GM12878 (cell line): ENCODE measurements around the gene CBX7. TPM values are rescaled to one million over a fixed set of nuclear protein-coding genes. Genes with fewer than 3 reads are reported as not detected.

Experiments used
- ATAC-seq: fragments of 200-7000 bp; cut with Tn5 transposase; 3 replicates; pipeline ENCODE4 v1.9.1; 2020; ENCODE audit warnings: mild to moderate bottlenecking, moderate library complexity
- BruUV-seq: library from RNA; stranded (reverse); fragments of 400-500 nt; replicated peaks from 2 replicates; lab custom pipeline; 2021; lab: Mats Ljungman, UMichigan
- CTCF ChIA-PET: fragments of 300-600 bp; sonication (Branson Sonifier 250); formaldehyde crosslinking; extraction: SDS; loops from one replicate; lab custom pipeline; 2021; ENCODE audit warnings: inconsistent platforms; lab: Yijun Ruan, JAX
- POLR2A ChIA-PET: fragments of 350-600 bp; formaldehyde crosslinking; extraction: SDS; loops from one replicate; lab custom pipeline; 2021; ENCODE audit warnings: inconsistent platforms; lab: Charles Lee
- RAD21 ChIA-PET: fragments of 300-600 bp; sonication (Branson Sonifier 250); formaldehyde crosslinking; loops from one replicate; lab custom pipeline; 2023; ENCODE audit warnings: antibody characterized with exemption; ENCODE audit not compliant: unreplicated experiment; lab: Charles Lee
- SMC1A ChIA-PET: fragments of 300-600 bp; sonication (Branson Sonifier 250); formaldehyde crosslinking; loops from one replicate; lab custom pipeline; 2023; ENCODE audit not compliant: unreplicated experiment, uncharacterized antibody; lab: Charles Lee
- DNase-seq: peaks from one replicate; pipeline ENCODE4 v3.0.0-alpha.2; 2011; ENCODE audit warnings: low read depth, low spot score
- FAIRE-seq: peaks from 3 replicates; lab custom pipeline; 2011; peaks lifted over from hg19 to GRCh38; lab: Jason Lieb, UNC
- H2AFZ ChIP-seq: 2 replicates; pipeline ENCODE4 v1.6.0; 2011; ENCODE audit warnings: low read depth, low read length, control low read depth; ENCODE audit not compliant: control insufficient read depth
- H3K27ac ChIP-seq: 2 replicates; pipeline ENCODE4 v1.5.1; 2011; ENCODE audit warnings: control low read depth; ENCODE audit not compliant: control insufficient read depth, insufficient read depth
- H3K27me3 ChIP-seq, 2 experiments: replicated peaks in 1 of 2; 2 replicates each; pipeline versions ENCODE4 v1.6.0 to v1.6.1; 2011; ENCODE audit warnings: low read length in 1 of 2; ENCODE audit not compliant: control insufficient read depth in 2 of 2, insufficient read depth in 2 of 2
- H3K36me3 ChIP-seq, 2 experiments: 2 replicates each; pipeline ENCODE4 v1.5.1; 2011; ENCODE audit warnings: low read length in 1 of 2; ENCODE audit not compliant: control insufficient read depth in 2 of 2, insufficient read depth in 2 of 2
- H3K4me1 ChIP-seq: 2 replicates; pipeline ENCODE4 v1.6.1; 2011; ENCODE audit warnings: mild to moderate bottlenecking, low read length, moderate library complexity, mixed read lengths; ENCODE audit not compliant: control insufficient read depth, insufficient read depth
- H3K4me2 ChIP-seq: 2 replicates; pipeline ENCODE4 v1.6.0; 2011; ENCODE audit warnings: control low read depth; ENCODE audit not compliant: control insufficient read depth, insufficient read depth
- H3K4me3 ChIP-seq: fragments of 200-600 bp; sonication (generic); 2 replicates; pipeline ENCODE4 v1.5.1; 2016
- H3K79me2 ChIP-seq: 2 replicates; pipeline ENCODE4 v1.6.0; 2011; ENCODE audit warnings: low read length; ENCODE audit not compliant: control insufficient read depth, insufficient read depth
- H3K9ac ChIP-seq: 2 replicates; pipeline ENCODE4 v1.8.0; 2011; ENCODE audit warnings: low read length, control low read depth, mixed read lengths; ENCODE audit not compliant: control insufficient read depth, insufficient read depth
- H3K9me3 ChIP-seq: replicated peaks from 3 replicates; pipeline ENCODE4 v1.5.1; 2011; ENCODE audit warnings: mild to moderate bottlenecking, low read length; ENCODE audit not compliant: control insufficient read depth, insufficient read depth
- H4K20me1 ChIP-seq: 2 replicates; pipeline ENCODE4 v1.6.0; 2011; ENCODE audit not compliant: control insufficient read depth, insufficient read depth
- BACH1 ChIP-seq: fragments of 450-650 bp; IDR thresholded peaks from 2 replicates; pipeline ENCODE4 v1.6.1; 2017; ENCODE audit warnings: mild to moderate bottlenecking, borderline replicate concordance
- BRCA1 ChIP-seq: IDR thresholded peaks from 2 replicates; pipeline ENCODE4 v1.6.1; 2011; ENCODE audit warnings: low read depth, low read length, improper control_type of control experiment
- CEBPZ ChIP-seq: fragments of 150-350 bp; IDR thresholded peaks from 2 replicates; pipeline ENCODE4 v1.6.1; 2016; ENCODE audit warnings: low read depth, low read length
- CHD1 ChIP-seq: IDR thresholded peaks from 2 replicates; pipeline ENCODE4 v1.6.1; 2012; ENCODE audit warnings: low read depth, low read length, improper control_type of control experiment
- ETV6 ChIP-seq, 2 experiments: fragments of 450-650 bp in 1 of 2; IDR thresholded peaks in 1 of 2; conservative IDR thresholded peaks in 1 of 2; 2 replicates each; pipeline ENCODE4 v1.6.1; 2014; ENCODE audit warnings: antibody characterized with exemption in 1 of 2, borderline replicate concordance in 1 of 2, low read depth in 1 of 2, mild to moderate bottlenecking in 1 of 2, moderate library complexity in 1 of 2
- EZH2 ChIP-seq: IDR thresholded peaks from 2 replicates; pipeline ENCODE4 v1.6.1; 2012; ENCODE audit warnings: low read depth, mild to moderate bottlenecking, control low read depth, inconsistent platforms, low read length, borderline replicate concordance; ENCODE audit not compliant: control insufficient read depth
- HDAC2 ChIP-seq: fragments of 200-600 bp; sonication (generic); IDR thresholded peaks from 2 replicates; pipeline ENCODE4 v1.6.1; 2017
- HDAC6 ChIP-seq: fragments of 200-600 bp; sonication (generic); IDR thresholded peaks from one replicate; pipeline ENCODE4 v1.8.0; 2017; ENCODE audit warnings: antibody characterized with exemption; ENCODE audit not compliant: unreplicated experiment
- HDGF ChIP-seq: fragments of 450-650 bp; IDR thresholded peaks from 2 replicates; pipeline ENCODE4 v1.6.1; 2016; ENCODE audit warnings: antibody characterized with exemption
- MYB ChIP-seq: fragments of 150-350 bp; IDR thresholded peaks from 2 replicates; pipeline ENCODE4 v1.6.1; 2014; ENCODE audit warnings: mild to moderate bottlenecking, low read depth, low read length, borderline replicate concordance
- NBN ChIP-seq: fragments of 450-650 bp; IDR thresholded peaks from 2 replicates; pipeline ENCODE4 v1.6.1; 2016
- RAD21 ChIP-seq: IDR thresholded peaks from 2 replicates; pipeline ENCODE4 v1.6.1; 2011; ENCODE audit warnings: mild to moderate bottlenecking, low read depth, low read length, moderate library complexity; ENCODE audit not compliant: insufficient read depth
- RAD51 ChIP-seq: fragments of 450-650 bp; IDR thresholded peaks from 2 replicates; pipeline ENCODE4 v1.6.1; 2016; ENCODE audit warnings: moderate library complexity, mild to moderate bottlenecking, inconsistent platforms
- RELA ChIP-seq: fragments of 450-650 bp; IDR thresholded peaks from 2 replicates; pipeline ENCODE4 v1.8.0; 2014; ENCODE audit warnings: borderline replicate concordance; ENCODE audit not compliant: partially characterized antibody
- SMARCA5 ChIP-seq: fragments of 450-650 bp; IDR thresholded peaks from 2 replicates; pipeline ENCODE4 v1.6.1; 2017; ENCODE audit warnings: mild to moderate bottlenecking
- TCF7 ChIP-seq: IDR thresholded peaks from 2 replicates; pipeline ENCODE4 v1.6.1; 2014; ENCODE audit warnings: antibody characterized with exemption, borderline replicate concordance
- WGBS: methylation state at CpG from one replicate; pipeline ENCODE4 v1.1.6; 2016; ENCODE audit warnings: low lambda C conversion rate; ENCODE audit not compliant: insufficient replicate concordance, insufficient coverage; ENCODE audit errors: missing lambda C conversion rate; 5-methylcytosine and 5-hydroxymethylcytosine counted together
- in situ Hi-C: fragments of 300-500 bp; cut with MboI; formaldehyde crosslinking; loops from 9 replicates; pipeline ENCODE4 v1.14.3; 2018; ENCODE audit warnings: mixed read lengths
- intact Hi-C: fragments of 100-400 bp; cut with micrococcal nuclease; formaldehyde crosslinking; loops from one replicate; pipeline ENCODE4 v1.14.2; 2022; ENCODE audit not compliant: unreplicated experiment
- polyA plus RNA-seq, 11 experiments: library from polyadenylated mRNA; depleted of rRNA in 4 of 11; unstranded in 6 of 11; stranded (reverse) in 5 of 11; fragments of >200 nt; fragmentation: Nextera tagmentation in 4 of 11; fragmentation: Illumina TruSeq in 1 of 11; extraction: Ambion mirVana in 4 of 11; extraction: Trizol in 1 of 11; gene quantifications; 1 replicate in 1 of 11; 2 replicates in 10 of 11; pipeline versions ENCODE4 v1.2.1 to v1.2.3, GENCODE V29; 2011 to 2016; ENCODE audit warnings: inconsistent platforms in 2 of 11, missing spikeins in 2 of 11, low read depth in 1 of 11
- total RNA-seq, 4 experiments: library from RNA; depleted of rRNA in 3 of 4; stranded (reverse); fragments of >200 nt in 3 of 4; fragmentation: Illumina TruSeq in 1 of 4; extraction: Trizol in 1 of 4; gene quantifications; 2 replicates each; pipeline versions ENCODE4 v1.2.1 to v1.2.3, GENCODE V29; 2013 to 2021
- TF ChIP-seq, protein P1 (sequence below): fragments of 450-650 bp; IDR thresholded peaks from 2 replicates; pipeline ENCODE4 v1.6.1; 2017; ENCODE audit warnings: mild to moderate bottlenecking, moderate library complexity
- TF ChIP-seq, protein P2 (sequence below): fragments of 450-650 bp; IDR thresholded peaks from 2 replicates; pipeline ENCODE4 v1.6.1; 2017; ENCODE audit warnings: low read depth, mild to moderate bottlenecking, moderate library complexity

CBX7 gene
- total and polyA plus RNA-seq, 10 of the 15 experiments (the other 5 are each of a cell fraction or from before 2014, with no cell fraction given): 0.18 to 17.2 (median 5.6) TPM

DNA sequence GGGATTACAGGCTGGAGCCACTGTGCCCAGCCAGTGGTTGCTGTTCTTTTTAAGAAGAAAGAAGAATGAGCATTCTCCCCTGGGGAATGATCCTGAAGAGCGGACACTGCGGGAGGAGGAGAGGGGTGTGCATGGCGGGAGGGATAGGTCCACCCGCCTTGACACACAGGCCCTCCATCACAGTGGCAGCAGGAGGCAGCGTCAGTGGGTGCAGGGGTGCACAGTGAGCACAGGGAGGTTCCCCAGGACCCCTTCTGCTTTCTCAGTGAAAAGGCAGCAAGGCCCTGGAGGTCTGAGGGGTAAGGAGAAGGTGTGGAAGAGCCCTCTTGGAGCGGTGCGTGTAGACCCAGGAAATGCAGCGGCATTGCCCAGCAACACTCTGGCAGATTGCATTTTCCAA is 28.9 kb upstream of the CBX7 start:
- SMC1A ChIA-PET: no interaction called here
- ATAC-seq (no peak), DNase-seq (no peak), FAIRE-seq (no peak)
- no peaks in the 10 kb centered on the region for H4K20me1 ChIP-seq
- in situ Hi-C loops: no loop called here
- intact Hi-C loops: no loop called here
- no peak overlapping the region for H2AFZ ChIP-seq
- BruUV-seq: no TSS peak
- H3K9ac ChIP-seq: no peak overlapping the region
- H3K9me3 ChIP-seq: no peaks in the 10 kb centered on the region; the same call in 2 of the 3 replicates
- POLR2A ChIA-PET: no interaction called here
- WGBS: 77% methylated on average over 8 of the region's 8 CpGs
- H3K4me3 ChIP-seq: no peak overlapping the region
- CTCF ChIA-PET: interaction anchor here (0.8 kb wide), 1 partner anchor 125 kb away, joined by 3 read pairs; no protein-coding TSS in a partner anchor
- H3K4me2 ChIP-seq: no peak overlapping the region
- no peaks in the 10 kb centered on the region for H3K36me3 ChIP-seq
- no peaks in the 10 kb centered on the region for H3K79me2 ChIP-seq
- no peak overlapping the region for H3K27ac ChIP-seq
- no peaks in the 10 kb centered on the region for H3K27me3 ChIP-seq
- no peaks in the 10 kb centered on the region for H3K4me1 ChIP-seq
- RAD21 ChIA-PET: no interaction called here
- TF ChIP-seq ETV6 (conservative IDR thresholded peaks at IDR 0.05 in 1 of 2, IDR thresholded peaks at IDR 0.05 in 1 of 2; ENCODE audit: borderline replicate concordance in 1 of 2, low read depth in 1 of 2): no peak
- no peak for TF ChIP-seq BRCA1
- TF ChIP-seq HDGF: no peak
- no peak for TF ChIP-seq SMARCA5
- TF ChIP-seq RELA: no peak
- TF ChIP-seq HDAC2: no peak
- no peak for TF ChIP-seq EZH2
- no peak for TF ChIP-seq RAD21
- TF ChIP-seq TCF7: no peak
- TF ChIP-seq, protein P1, sequence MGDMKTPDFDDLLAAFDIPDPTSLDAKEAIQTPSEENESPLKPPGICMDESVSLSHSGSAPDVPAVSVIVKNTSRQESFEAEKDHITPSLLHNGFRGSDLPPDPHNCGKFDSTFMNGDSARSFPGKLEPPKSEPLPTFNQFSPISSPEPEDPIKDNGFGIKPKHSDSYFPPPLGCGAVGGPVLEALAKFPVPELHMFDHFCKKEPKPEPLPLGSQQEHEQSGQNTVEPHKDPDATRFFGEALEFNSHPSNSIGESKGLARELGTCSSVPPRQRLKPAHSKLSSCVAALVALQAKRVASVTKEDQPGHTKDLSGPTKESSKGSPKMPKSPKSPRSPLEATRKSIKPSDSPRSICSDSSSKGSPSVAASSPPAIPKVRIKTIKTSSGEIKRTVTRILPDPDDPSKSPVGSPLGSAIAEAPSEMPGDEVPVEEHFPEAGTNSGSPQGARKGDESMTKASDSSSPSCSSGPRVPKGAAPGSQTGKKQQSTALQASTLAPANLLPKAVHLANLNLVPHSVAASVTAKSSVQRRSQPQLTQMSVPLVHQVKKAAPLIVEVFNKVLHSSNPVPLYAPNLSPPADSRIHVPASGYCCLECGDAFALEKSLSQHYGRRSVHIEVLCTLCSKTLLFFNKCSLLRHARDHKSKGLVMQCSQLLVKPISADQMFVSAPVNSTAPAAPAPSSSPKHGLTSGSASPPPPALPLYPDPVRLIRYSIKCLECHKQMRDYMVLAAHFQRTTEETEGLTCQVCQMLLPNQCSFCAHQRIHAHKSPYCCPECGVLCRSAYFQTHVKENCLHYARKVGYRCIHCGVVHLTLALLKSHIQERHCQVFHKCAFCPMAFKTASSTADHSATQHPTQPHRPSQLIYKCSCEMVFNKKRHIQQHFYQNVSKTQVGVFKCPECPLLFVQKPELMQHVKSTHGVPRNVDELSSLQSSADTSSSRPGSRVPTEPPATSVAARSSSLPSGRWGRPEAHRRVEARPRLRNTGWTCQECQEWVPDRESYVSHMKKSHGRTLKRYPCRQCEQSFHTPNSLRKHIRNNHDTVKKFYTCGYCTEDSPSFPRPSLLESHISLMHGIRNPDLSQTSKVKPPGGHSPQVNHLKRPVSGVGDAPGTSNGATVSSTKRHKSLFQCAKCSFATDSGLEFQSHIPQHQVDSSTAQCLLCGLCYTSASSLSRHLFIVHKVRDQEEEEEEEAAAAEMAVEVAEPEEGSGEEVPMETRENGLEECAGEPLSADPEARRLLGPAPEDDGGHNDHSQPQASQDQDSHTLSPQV: no peak
- no peak for TF ChIP-seq CEBPZ
- TF ChIP-seq MYB: no peak
- TF ChIP-seq RAD51: no peak
- TF ChIP-seq NBN: no peak
- TF ChIP-seq HDAC6: no peak
- no peak for TF ChIP-seq BACH1
- TF ChIP-seq CHD1: no peak
- TF ChIP-seq, protein P2, sequence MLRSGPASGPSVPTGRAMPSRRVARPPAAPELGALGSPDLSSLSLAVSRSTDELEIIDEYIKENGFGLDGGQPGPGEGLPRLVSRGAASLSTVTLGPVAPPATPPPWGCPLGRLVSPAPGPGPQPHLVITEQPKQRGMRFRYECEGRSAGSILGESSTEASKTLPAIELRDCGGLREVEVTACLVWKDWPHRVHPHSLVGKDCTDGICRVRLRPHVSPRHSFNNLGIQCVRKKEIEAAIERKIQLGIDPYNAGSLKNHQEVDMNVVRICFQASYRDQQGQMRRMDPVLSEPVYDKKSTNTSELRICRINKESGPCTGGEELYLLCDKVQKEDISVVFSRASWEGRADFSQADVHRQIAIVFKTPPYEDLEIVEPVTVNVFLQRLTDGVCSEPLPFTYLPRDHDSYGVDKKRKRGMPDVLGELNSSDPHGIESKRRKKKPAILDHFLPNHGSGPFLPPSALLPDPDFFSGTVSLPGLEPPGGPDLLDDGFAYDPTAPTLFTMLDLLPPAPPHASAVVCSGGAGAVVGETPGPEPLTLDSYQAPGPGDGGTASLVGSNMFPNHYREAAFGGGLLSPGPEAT: no peak
